HCT116 (cell line): ENCODE measurements around the gene EPHA8. TPM values are rescaled to one million over a fixed set of nuclear protein-coding genes. Genes with fewer than 3 reads are reported as not detected.

Experiments used
- ATAC-seq: fragments of 200-7000 bp; cut with Tn5 transposase; 2 replicates; pipeline ENCODE4 v1.9.1; 2020; ENCODE audit warnings: mild to moderate bottlenecking, moderate library complexity
- BruUV-seq: library from RNA; stranded (reverse); fragments of 400-500 nt; replicated peaks from 2 replicates; lab custom pipeline; 2021; lab: Mats Ljungman, UMichigan
- CTCF ChIA-PET: fragments of 300-600 bp; sonication (Branson Sonifier 250); formaldehyde crosslinking; loops from one replicate; lab custom pipeline; 2021; ENCODE audit warnings: antibody characterized with exemption; lab: Charles Lee
- POLR2A ChIA-PET: fragments of 300-600, 350-600 bp; sonication (Branson Sonifier 250); formaldehyde crosslinking; loops from one replicate; lab custom pipeline; 2021; ENCODE audit warnings: antibody characterized with exemption; lab: Charles Lee
- RAD21 ChIA-PET, 2 experiments: fragments of 300-600 bp; sonication (Branson Sonifier 250); formaldehyde crosslinking; loops; one replicate each; lab custom pipeline; 2023; ENCODE audit warnings: low total read pairs in 2 of 2; ENCODE audit not compliant: uncharacterized antibody in 2 of 2, unreplicated experiment in 2 of 2, low non-redundant PET in 1 of 2; lab: Charles Lee
- DNase-seq: peaks from one replicate; pipeline ENCODE4 v3.0.0-alpha.2; 2010; ENCODE audit warnings: low read depth, low spot score
- H2AFZ ChIP-seq: fragments of 200-600 bp; shearing (Covaris generic), sonication (generic); 2 replicates; pipeline ENCODE4 v1.6.1; 2017; ENCODE audit warnings: low read depth, mixed run types, mixed read lengths, antibody characterized with exemption, low read length; ENCODE audit not compliant: poor library complexity, severe bottlenecking
- H3K27ac ChIP-seq: 2 replicates; pipeline ENCODE4 v1.5.1; 2012; ENCODE audit warnings: low read depth, low read length
- H3K27me3 ChIP-seq: fragments of 200-600 bp; sonication (generic); 2 replicates; pipeline ENCODE4 v1.6.1; 2016; ENCODE audit warnings: mixed run types, low read length, mixed read lengths; ENCODE audit not compliant: insufficient read depth
- H3K36me3 ChIP-seq, 2 experiments: fragments of 200-500 bp in 1 of 2; fragments of 200-600 bp in 1 of 2; sonication (Bioruptor generic) in 1 of 2; sonication (generic) in 1 of 2; 2 replicates each; pipeline versions ENCODE4 v1.5.1 to v1.6.1; 2014 to 2016; ENCODE audit warnings: low read length in 2 of 2, inconsistent platforms in 1 of 2, mixed read lengths in 1 of 2, mixed run types in 1 of 2; ENCODE audit not compliant: insufficient read depth in 2 of 2, control insufficient read depth in 1 of 2
- H3K4me1 ChIP-seq, 2 experiments: fragments of 200-600 bp in 1 of 2; sonication (generic) in 1 of 2; 2 replicates each; pipeline versions ENCODE4 v1.5.1 to v1.6.1; 2012 to 2017; ENCODE audit warnings: low read length in 2 of 2, inconsistent platforms in 1 of 2, mild to moderate bottlenecking in 1 of 2, mixed read lengths in 1 of 2, mixed run types in 1 of 2, moderate library complexity in 1 of 2; ENCODE audit not compliant: insufficient read depth in 2 of 2, control insufficient read depth in 1 of 2
- H3K4me2 ChIP-seq: fragments of 200-600 bp; sonication (generic); 2 replicates; pipeline ENCODE4 v1.6.1; 2017; ENCODE audit warnings: mixed run types, low read length, mixed read lengths
- H3K4me3 ChIP-seq, 2 experiments: fragments of 200-600 bp in 1 of 2; sonication (generic) in 1 of 2; replicated peaks in 1 of 2; 2 replicates each; pipeline ENCODE4 v1.5.1; 2011 to 2016; ENCODE audit warnings: low read length in 2 of 2, control low read depth in 1 of 2, low read depth in 1 of 2, mild to moderate bottlenecking in 1 of 2, mixed read lengths in 1 of 2, mixed run types in 1 of 2
- H3K79me2 ChIP-seq: fragments of 200-600 bp; sonication (generic); 2 replicates; pipeline ENCODE4 v1.6.1; 2017; ENCODE audit warnings: mild to moderate bottlenecking, mixed run types, low read length, moderate library complexity, mixed read lengths; ENCODE audit not compliant: insufficient read depth
- H3K9ac ChIP-seq: fragments of 200-600 bp; sonication (generic); 2 replicates; pipeline ENCODE4 v1.6.1; 2016; ENCODE audit warnings: low read length, mixed read lengths
- H3K9me2 ChIP-seq: fragments of 200-600 bp; sonication (generic), shearing (Covaris generic); 2 replicates; pipeline ENCODE4 v1.6.1; 2017; ENCODE audit warnings: mixed run types, mild to moderate bottlenecking, moderate library complexity; ENCODE audit not compliant: insufficient read depth
- H3K9me3 ChIP-seq, 2 experiments: fragments of 200-500 bp in 1 of 2; fragments of 200-600 bp in 1 of 2; sonication (Bioruptor generic) in 1 of 2; sonication (generic) in 1 of 2; 2 replicates each; pipeline ENCODE4 v1.6.1; 2014 to 2017; ENCODE audit warnings: low read length in 2 of 2, mixed read lengths in 2 of 2, inconsistent platforms in 1 of 2, low read depth in 1 of 2, mild to moderate bottlenecking in 1 of 2, mixed run types in 1 of 2, moderate library complexity in 1 of 2; ENCODE audit not compliant: control insufficient read depth in 1 of 2, insufficient read depth in 1 of 2
- H4K20me1 ChIP-seq: fragments of 200-600 bp; sonication (generic), shearing (Covaris generic); 2 replicates; pipeline ENCODE4 v1.6.1; 2017; ENCODE audit warnings: mixed run types, mild to moderate bottlenecking, moderate library complexity; ENCODE audit not compliant: insufficient read depth
- ATF3 ChIP-seq: IDR thresholded peaks from 2 replicates; pipeline ENCODE4 v1.6.1; 2012
- CEBPB ChIP-seq: IDR thresholded peaks from 2 replicates; pipeline ENCODE4 v1.6.1; 2012; ENCODE audit warnings: low read depth
- CTCF ChIP-seq, 3 experiments: fragments of 200-600 bp in 1 of 3; sonication (generic) in 1 of 3; IDR thresholded peaks in 2 of 3; conservative IDR thresholded peaks in 1 of 3; 2 replicates each; pipeline ENCODE4 v1.5.1; 2012 to 2017; ENCODE audit warnings: low read depth in 2 of 3, low read length in 2 of 3, antibody characterized with exemption in 1 of 3, borderline replicate concordance in 1 of 3, control low read depth in 1 of 3, mild to moderate bottlenecking in 1 of 3, mixed read lengths in 1 of 3, mixed run types in 1 of 3, moderate library complexity in 1 of 3; ENCODE audit not compliant: insufficient read depth in 1 of 3
- EZH2 ChIP-seq: fragments of 200-600 bp; sonication (generic); IDR thresholded peaks from 2 replicates; pipeline ENCODE4 v1.6.1; 2017; ENCODE audit warnings: antibody characterized with exemption, mixed run types
- FOSL1 ChIP-seq: IDR thresholded peaks from 2 replicates; pipeline ENCODE4 v1.6.1; 2012; ENCODE audit warnings: low read depth
- MAX ChIP-seq: IDR thresholded peaks from 2 replicates; pipeline ENCODE4 v1.6.1; 2012
- POLR2A ChIP-seq: IDR thresholded peaks from 2 replicates; pipeline ENCODE4 v1.7.0; 2011; ENCODE audit warnings: borderline replicate concordance; ENCODE audit not compliant: insufficient read depth, insufficient read length; ENCODE audit errors: extremely low read depth
- REST ChIP-seq: IDR thresholded peaks from 2 replicates; pipeline ENCODE4 v1.6.1; 2012; ENCODE audit warnings: low read depth
- SP1 ChIP-seq: IDR thresholded peaks from 2 replicates; pipeline ENCODE4 v1.6.1; 2012; ENCODE audit warnings: low read depth
- TCF7L2 ChIP-seq: IDR thresholded peaks from 2 replicates; pipeline ENCODE4 v1.7.0; 2011; ENCODE audit warnings: borderline replicate concordance, inconsistent platforms; ENCODE audit not compliant: insufficient read depth, insufficient read length; ENCODE audit errors: extremely low read depth
- ZFX ChIP-seq: fragments of 450-650 bp; IDR thresholded peaks from 2 replicates; pipeline ENCODE4 v1.6.1; 2017
- intact Hi-C: fragments of 100-400 bp; cut with micrococcal nuclease; formaldehyde crosslinking; loops from 2 replicates; pipeline ENCODE4 v1.10.0; 2022
- total RNA-seq: library from RNA; stranded (reverse); gene quantifications from one replicate; pipeline ENCODE4 v1.2.1, GENCODE V29; 2021; ENCODE audit not compliant: unreplicated experiment
- TF ChIP-seq, protein P1 (sequence below): IDR thresholded peaks from 2 replicates; pipeline ENCODE4 v1.6.1; 2011; ENCODE audit warnings: mild to moderate bottlenecking, low read length, moderate library complexity; ENCODE audit not compliant: insufficient replicate concordance; ENCODE audit errors: extremely low read depth

The EPHA8 gene
- total RNA-seq, 1 experiment from 2014 or later: 0.30 TPM

DNA sequence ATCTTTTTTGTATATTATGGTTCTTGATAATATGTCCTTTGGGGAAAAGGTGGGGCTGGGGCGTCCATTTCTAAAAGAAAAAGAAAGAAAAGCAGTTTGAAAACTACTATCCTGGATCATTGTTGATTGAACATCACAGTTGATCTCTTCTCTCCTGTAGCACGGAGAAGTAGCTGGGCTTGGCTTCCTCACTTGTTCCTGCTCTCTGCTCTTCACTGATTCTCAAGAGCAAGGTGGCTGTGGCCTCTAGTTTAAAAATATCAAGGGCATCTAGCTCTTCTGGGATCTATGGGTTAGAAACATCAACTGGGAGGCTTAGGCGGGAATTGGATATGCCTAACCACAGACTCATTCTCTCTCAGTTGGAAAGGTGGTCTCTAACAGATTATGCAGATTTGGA, 38.1 kb upstream of the EPHA8 start:
- no peaks in the 10 kb centered on the region for H3K79me2 ChIP-seq
- H3K9me2 ChIP-seq: no peaks in the 10 kb centered on the region
- H3K27me3 ChIP-seq: no peaks in the 10 kb centered on the region
- CTCF ChIA-PET: no interaction called here
- H3K36me3 ChIP-seq: peaks cover 22 to 24% of the 10 kb centered on the region in 2 experiments; a peak in 3 of 4 replicates
- TF ChIP-seq, protein P1, sequence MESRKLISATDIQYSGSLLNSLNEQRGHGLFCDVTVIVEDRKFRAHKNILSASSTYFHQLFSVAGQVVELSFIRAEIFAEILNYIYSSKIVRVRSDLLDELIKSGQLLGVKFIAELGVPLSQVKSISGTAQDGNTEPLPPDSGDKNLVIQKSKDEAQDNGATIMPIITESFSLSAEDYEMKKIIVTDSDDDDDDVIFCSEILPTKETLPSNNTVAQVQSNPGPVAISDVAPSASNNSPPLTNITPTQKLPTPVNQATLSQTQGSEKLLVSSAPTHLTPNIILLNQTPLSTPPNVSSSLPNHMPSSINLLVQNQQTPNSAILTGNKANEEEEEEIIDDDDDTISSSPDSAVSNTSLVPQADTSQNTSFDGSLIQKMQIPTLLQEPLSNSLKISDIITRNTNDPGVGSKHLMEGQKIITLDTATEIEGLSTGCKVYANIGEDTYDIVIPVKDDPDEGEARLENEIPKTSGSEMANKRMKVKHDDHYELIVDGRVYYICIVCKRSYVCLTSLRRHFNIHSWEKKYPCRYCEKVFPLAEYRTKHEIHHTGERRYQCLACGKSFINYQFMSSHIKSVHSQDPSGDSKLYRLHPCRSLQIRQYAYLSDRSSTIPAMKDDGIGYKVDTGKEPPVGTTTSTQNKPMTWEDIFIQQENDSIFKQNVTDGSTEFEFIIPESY: no peak
- TF ChIP-seq, all 23 proteins: peak for 0
- Histone ChIP-seq H3K9me3 (no peaks in the 10 kb centered on the region), H3K4me2 (no peak overlapping the region), H2AFZ (no peak overlapping the region), H3K27ac (no peak overlapping the region), H3K4me3 (no peak overlapping the region), H3K4me1 (no peaks in the 10 kb centered on the region), H3K9ac (no peak overlapping the region), H4K20me1 (no peaks in the 10 kb centered on the region)
- ChIA-PET POLR2A (no interaction called here), RAD21 (no interaction called here)
- DNase-seq (no peak), ATAC-seq (no peak)
- intact Hi-C loops: loop anchor here (10.0 kb wide), 1 partner anchor 100 kb away; no protein-coding TSS in a partner anchor
- BruUV-seq: no TSS peak

DNA sequence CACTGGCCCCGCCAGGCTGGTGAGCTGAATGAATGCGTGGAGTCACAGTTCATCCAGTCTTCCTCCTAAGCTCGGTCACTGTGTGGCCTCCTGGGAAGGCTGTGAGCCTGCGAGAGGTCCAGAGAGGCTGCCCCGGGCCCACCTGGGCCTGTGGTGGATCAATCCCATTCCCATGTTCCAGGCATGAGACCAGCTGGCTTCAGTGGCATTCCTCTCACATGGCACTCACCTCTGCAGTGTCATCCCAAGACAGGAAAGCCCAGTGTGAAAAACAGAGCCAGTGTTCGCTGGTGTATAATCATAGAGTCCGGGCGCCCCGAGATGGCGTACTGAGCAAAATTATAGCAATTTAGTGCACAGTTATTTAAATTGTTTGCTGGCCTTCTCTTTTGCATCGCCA, 37.6 kb upstream of the EPHA8 start:
- H3K27ac ChIP-seq: no peak overlapping the region
- no peak for ATAC-seq
- DNase-seq: no peak
- CTCF ChIA-PET: no interaction called here
- no peaks in the 10 kb centered on the region for H4K20me1 ChIP-seq
- no peaks in the 10 kb centered on the region for H3K9me2 ChIP-seq
- no peaks in the 10 kb centered on the region for H3K79me2 ChIP-seq
- intact Hi-C loops: loop anchor here (10.0 kb wide), 1 partner anchor 99 kb away; no protein-coding TSS in a partner anchor
- RAD21 ChIA-PET: no interaction called here
- H3K4me3 ChIP-seq: no peak overlapping the region
- H3K4me2 ChIP-seq: no peak overlapping the region
- no peak overlapping the region for H2AFZ ChIP-seq
- no TSS peak for BruUV-seq
- no peak overlapping the region for H3K9ac ChIP-seq
- POLR2A ChIA-PET: no interaction called here
- no peaks in the 10 kb centered on the region for H3K9me3 ChIP-seq
- H3K27me3 ChIP-seq: no peaks in the 10 kb centered on the region
- H3K4me1 ChIP-seq: no peaks in the 10 kb centered on the region
- H3K36me3 ChIP-seq: peaks cover 19 to 24% of the 10 kb centered on the region in 2 experiments; a peak in 3 of 4 replicates
- TF ChIP-seq CTCF (IDR thresholded peaks at IDR 0.05 in 2 of 3, conservative IDR thresholded peaks at IDR 0.05 in 1 of 3; ENCODE audit: borderline replicate concordance in 1 of 3, insufficient read depth in 1 of 3, low read depth in 2 of 3, low read length in 2 of 3): no peak
- TF ChIP-seq REST: no peak
- no peak for TF ChIP-seq EZH2
- TF ChIP-seq ZFX: no peak
- no peak for TF ChIP-seq POLR2A
- TF ChIP-seq SP1: no peak
- TF ChIP-seq MAX: no peak
- TF ChIP-seq CEBPB: no peak
- no peak for TF ChIP-seq TCF7L2
- no peak for TF ChIP-seq ATF3
- no peak for TF ChIP-seq FOSL1
